GM23338 (cell line): Measurements from ENCODE around the gene BANP. TPM values are rescaled to one million over a fixed set of nuclear protein-coding genes. Genes with fewer than 3 reads are reported as not detected.

Experiments used
- ATAC-seq: fragments of 200-7000 bp; cut with Tn5 transposase; 3 replicates; pipeline ENCODE4 v1.9.1; 2020
- DNase-seq: peaks from one replicate; pipeline ENCODE4 v3.0.0-alpha.2; 2015; ENCODE audit warnings: low spot score
- H2AFZ ChIP-seq: fragments of 200-600 bp; sonication (generic); 2 replicates; pipeline ENCODE4 v1.8.0; 2016; ENCODE audit warnings: antibody characterized with exemption, mild to moderate bottlenecking, moderate library complexity
- H3F3A ChIP-seq: fragments of 200-600 bp; sonication (generic); replicated peaks from 2 replicates; pipeline ENCODE4 v1.8.0; 2017; ENCODE audit warnings: antibody characterized with exemption, mixed run types, low read depth
- H3K27ac ChIP-seq: fragments of 200-600 bp; sonication (generic); 2 replicates; pipeline ENCODE4 v1.6.1; 2016; ENCODE audit warnings: low read depth
- H3K27me3 ChIP-seq: fragments of 200-600 bp; sonication (generic); 2 replicates; pipeline ENCODE4 v1.8.0; 2016; ENCODE audit warnings: mild to moderate bottlenecking, mixed run types, moderate library complexity; ENCODE audit not compliant: insufficient read depth
- H3K36me3 ChIP-seq: fragments of 200-600 bp; sonication (generic); 2 replicates; pipeline ENCODE4 v1.8.0; 2016; ENCODE audit warnings: mild to moderate bottlenecking; ENCODE audit not compliant: insufficient read depth
- H3K4me1 ChIP-seq: fragments of 200-600 bp; sonication (generic); 2 replicates; pipeline ENCODE4 v1.8.0; 2016; ENCODE audit warnings: mild to moderate bottlenecking, moderate library complexity; ENCODE audit not compliant: insufficient read depth
- H3K4me2 ChIP-seq: fragments of 200-600 bp; sonication (generic); 2 replicates; pipeline ENCODE4 v1.7.1; 2017; ENCODE audit warnings: mixed run types
- H3K4me3 ChIP-seq: fragments of 200-600 bp; sonication (generic); 2 replicates; pipeline ENCODE4 v1.6.1; 2016; ENCODE audit warnings: mixed run types
- H3K79me2 ChIP-seq: fragments of 200-600 bp; sonication (generic); replicated peaks from 2 replicates; pipeline ENCODE4 v1.8.0; 2017; ENCODE audit warnings: mild to moderate bottlenecking; ENCODE audit not compliant: insufficient read depth
- H3K9me2 ChIP-seq: fragments of 200-600 bp; sonication (generic); 2 replicates; pipeline ENCODE4 v1.8.0; 2017; ENCODE audit not compliant: insufficient read depth
- H4K20me1 ChIP-seq: fragments of 200-600 bp; sonication (generic); replicated peaks from 2 replicates; pipeline ENCODE4 v1.8.0; 2017; ENCODE audit warnings: mild to moderate bottlenecking; ENCODE audit not compliant: insufficient read depth
- H3K27ac Mint-ChIP-seq: 2 replicates; pipeline ENCODE4 v1.8.0; 2020; ENCODE audit warnings: inconsistent platforms, mild to moderate bottlenecking, moderate library complexity, mixed read lengths
- H3K27me3 Mint-ChIP-seq: 3 replicates; pipeline ENCODE4 v1.8.0; 2022; ENCODE audit warnings: low read depth, mild to moderate bottlenecking, moderate library complexity, mixed read lengths, inconsistent platforms; ENCODE audit not compliant: insufficient read depth, poor library complexity
- H3K36me3 Mint-ChIP-seq: 3 replicates; pipeline ENCODE4 v1.8.0; 2021; ENCODE audit warnings: low read depth, mild to moderate bottlenecking, inconsistent platforms, moderate library complexity, mixed read lengths
- H3K4me1 Mint-ChIP-seq: 3 replicates; pipeline ENCODE4 v1.8.0; 2020; ENCODE audit warnings: mild to moderate bottlenecking, inconsistent platforms, mixed read lengths
- H3K4me3 Mint-ChIP-seq: 3 replicates; pipeline ENCODE4 v1.8.0; 2021; ENCODE audit warnings: moderate library complexity, mild to moderate bottlenecking, inconsistent platforms, mixed read lengths
- H3K9me3 Mint-ChIP-seq: 3 replicates; pipeline ENCODE4 v1.8.0; 2020; ENCODE audit warnings: moderate library complexity, mild to moderate bottlenecking, inconsistent platforms, mixed read lengths
- CREB1 ChIP-seq: fragments of 250-450 bp; sonication (Bioruptor Pico); IDR thresholded peaks from 2 replicates; pipeline ENCODE4 v1.5.0; 2020; ENCODE audit warnings: low read depth, mild to moderate bottlenecking, moderate library complexity
- CTCF ChIP-seq, 2 experiments: fragments of 200-600 bp in 1 of 2; sonication (generic) in 1 of 2; conservative IDR thresholded peaks; 2 replicates each; pipeline versions ENCODE4 v1.5.1 to v1.6.1; 2016 to 2017; ENCODE audit warnings: antibody characterized with exemption in 2 of 2, low read depth in 2 of 2, mild to moderate bottlenecking in 2 of 2, moderate library complexity in 1 of 2
- ETS1 ChIP-seq: IDR thresholded peaks from 2 replicates; pipeline ENCODE4 v1.6.1; 2016; ENCODE audit warnings: antibody characterized with exemption
- EZH2 ChIP-seq: fragments of 200-600 bp; sonication (generic); IDR thresholded peaks from one replicate; pipeline ENCODE4 v1.8.0; 2017; ENCODE audit warnings: antibody characterized with exemption, mild to moderate bottlenecking, low read depth; ENCODE audit not compliant: unreplicated experiment
- EZH2phosphoT487 ChIP-seq: fragments of 200-600 bp; sonication (generic); IDR thresholded peaks from one replicate; pipeline ENCODE4 v1.8.1; 2018; ENCODE audit warnings: antibody characterized with exemption; ENCODE audit not compliant: unreplicated experiment
- JUNB ChIP-seq: IDR thresholded peaks from one replicate; pipeline ENCODE4 v1.6.1; 2016; ENCODE audit warnings: antibody characterized with exemption; ENCODE audit not compliant: unreplicated experiment
- NANOG ChIP-seq: IDR thresholded peaks from 2 replicates; pipeline ENCODE4 v1.6.1; 2016; ENCODE audit warnings: antibody characterized with exemption, borderline replicate concordance
- POLR2AphosphoS5 ChIP-seq: IDR thresholded peaks from 2 replicates; pipeline ENCODE4 v1.6.1; 2016; ENCODE audit warnings: antibody characterized with exemption, low read depth
- REST ChIP-seq: IDR thresholded peaks from one replicate; pipeline ENCODE4 v1.6.1; 2018; ENCODE audit warnings: antibody characterized with exemption; ENCODE audit not compliant: unreplicated experiment
- STAT1 ChIP-seq: IDR thresholded peaks from one replicate; pipeline ENCODE4 v1.6.1; 2016; ENCODE audit warnings: antibody characterized with exemption; ENCODE audit not compliant: unreplicated experiment
- ZNF114 ChIP-seq: fragments of 250-450 bp; sonication (Bioruptor Pico); IDR thresholded peaks from 2 replicates; pipeline ENCODE4 v1.5.0; 2020; ENCODE audit warnings: mild to moderate bottlenecking, moderate library complexity
- ZNF331 ChIP-seq: fragments of 250-450 bp; sonication (Bioruptor Pico); IDR thresholded peaks from 2 replicates; pipeline ENCODE4 v1.5.0; 2020; ENCODE audit warnings: low read depth, mild to moderate bottlenecking, moderate library complexity
- ZNF462 ChIP-seq: fragments of 250-450 bp; sonication (Bioruptor Pico); IDR thresholded peaks from 2 replicates; pipeline ENCODE4 v1.5.0; 2020; ENCODE audit warnings: mild to moderate bottlenecking, moderate library complexity
- polyA plus RNA-seq: library from polyadenylated mRNA; unstranded; fragments of >200 nt; fragmentation: Nextera tagmentation; extraction: Ambion mirVana; gene quantifications from 2 replicates; pipeline ENCODE4 v1.2.1, GENCODE V29; 2016
- total RNA-seq: library from RNA; depleted of rRNA; stranded (reverse); fragments of >200 nt; shearing (Covaris generic); gene quantifications from 2 replicates; pipeline ENCODE4 v1.2.3, GENCODE V29; 2014

The BANP gene
- total and polyA plus RNA-seq, 2 experiments from 2014 or later = 22.3 to 48.0 TPM

GRCh38 chr16:88088161-88088581 lies 136.9 kb downstream of the BANP start:
- no peaks in the 10 kb centered on the region for H3K9me2 ChIP-seq
- Mint-ChIP-seq H3K4me1 (0 out of 3 replicates have a peak, but pooled peaks cover 2% of the 10 kb centered on the region), H3K27me3 (peaks cover 3% of the 10 kb centered on the region), H3K36me3 (no peaks in the 10 kb centered on the region), H3K27ac (no peak overlapping the region), H3K4me3 (no peak overlapping the region), H3K9me3 (no peaks in the 10 kb centered on the region)
- no peak overlapping the region for H3K4me2 ChIP-seq
- DNase-seq (no peak), ATAC-seq (no peak)
- no peaks in the 10 kb centered on the region for H3K36me3 ChIP-seq
- H3F3A ChIP-seq = no peaks in the 10 kb centered on the region
- H4K20me1 ChIP-seq = no peaks in the 10 kb centered on the region
- no peaks in the 10 kb centered on the region for H3K79me2 ChIP-seq
- no peak overlapping the region for H3K4me3 ChIP-seq
- H3K27ac ChIP-seq = no peak overlapping the region
- TF ChIP-seq EZH2phosphoT487 (no peak), POLR2AphosphoS5 (no peak), ZNF462 (no peak), STAT1 (no peak), CREB1 (CRISPR knock-in tag) (no peak), REST (no peak), CTCF (conservative IDR thresholded peaks at IDR 0.05; ENCODE audit: low read depth in 2 of 2) (no peak), ETS1 (no peak), ZNF331 (no peak), JUNB (no peak), EZH2 (no peak), NANOG (no peak), ZNF114 (CRISPR knock-in tag) (no peak)
- H3K4me1 ChIP-seq = no peaks in the 10 kb centered on the region
- no peak overlapping the region for H2AFZ ChIP-seq
- H3K27me3 ChIP-seq = no peaks in the 10 kb centered on the region
